Vagina (tissue), 2 donors: ENCODE measurements around the gene AQP12B.

Source experiments
- CTCF ChIP-seq, 3 experiments: fragments of 450-650 bp in 2 of 3; fragments of 200-600 bp in 1 of 3; sonication (generic) in 1 of 3; IDR thresholded peaks; one replicate each; pipeline ENCODE4 v1.5.1; 2017 to 2019; ENCODE audit warnings: antibody characterized with exemption in 3 of 3, mild to moderate bottlenecking in 2 of 3, moderate library complexity in 2 of 3
- POLR2A ChIP-seq, 2 donors: fragments of 450-650 bp; IDR thresholded peaks; one replicate each; pipeline ENCODE4 v1.6.1; 2017; ENCODE audit warnings: antibody characterized with exemption in 2 of 2, mild to moderate bottlenecking in 2 of 2, moderate library complexity in 2 of 2

- TF ChIP-seq CTCF (IDR thresholded peaks at IDR 0.05) (no peak), POLR2A (IDR thresholded peaks at IDR 0.05) (no peak)
Measured at GRCh38 chr2:240687045-240687740, 4.5 kb upstream of the AQP12B start.
